HuH-7 (cell line): ENCODE results near the gene AKTIP.
"Not testable (repeated sequence)": the region's sequence is repeated elsewhere in the genome, so short reads cannot be mapped to it uniquely, and the experiment has no call there.

Source experiments
- DNase-seq: peaks from one replicate; pipeline ENCODE4 v3.0.0; 2011; ENCODE audit warnings: low spot score

AKTIP gene

DNA sequence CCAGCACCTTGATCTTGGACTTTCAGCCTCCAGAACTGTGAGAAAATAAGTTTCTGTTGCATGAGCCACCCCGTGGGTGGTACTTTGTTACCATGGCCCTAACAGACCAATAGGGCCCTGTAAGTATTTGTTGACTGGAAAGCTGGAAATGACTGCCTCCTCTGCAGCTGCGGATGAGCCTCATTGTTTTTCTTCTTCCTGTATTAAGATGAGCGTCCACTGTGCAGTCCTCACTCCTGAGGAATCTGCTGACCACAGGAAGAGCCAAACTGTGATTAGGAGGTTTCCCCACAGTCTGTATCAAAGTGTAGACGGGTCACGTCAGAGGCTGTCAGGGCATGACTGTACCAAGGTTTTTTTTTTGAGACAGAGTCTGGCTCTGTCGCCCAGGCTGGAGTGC lies 12.2 kb upstream of the AKTIP start:
- no peak for DNase-seq

DNA sequence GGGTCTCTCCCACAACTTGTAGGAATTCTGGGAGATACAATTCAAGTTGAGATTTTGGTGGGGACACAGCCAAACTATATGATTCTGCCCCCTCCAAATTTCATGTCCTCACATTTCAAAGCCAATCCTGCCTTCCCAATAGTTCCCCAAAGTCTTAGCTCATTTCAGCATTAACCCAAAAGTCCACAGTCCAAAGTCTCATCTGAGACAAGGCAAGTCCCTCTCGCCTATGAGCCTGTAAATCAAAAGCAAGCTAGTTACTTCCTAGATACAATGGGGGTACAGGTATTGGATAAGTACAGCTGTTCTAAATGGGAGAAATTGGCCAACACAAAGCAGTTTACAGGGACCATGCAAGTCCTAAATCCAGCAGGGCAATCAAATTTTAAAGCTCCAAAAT lies 9.8 kb upstream of the AKTIP start:
- DNase-seq = not testable (repeated sequence)

DNA sequence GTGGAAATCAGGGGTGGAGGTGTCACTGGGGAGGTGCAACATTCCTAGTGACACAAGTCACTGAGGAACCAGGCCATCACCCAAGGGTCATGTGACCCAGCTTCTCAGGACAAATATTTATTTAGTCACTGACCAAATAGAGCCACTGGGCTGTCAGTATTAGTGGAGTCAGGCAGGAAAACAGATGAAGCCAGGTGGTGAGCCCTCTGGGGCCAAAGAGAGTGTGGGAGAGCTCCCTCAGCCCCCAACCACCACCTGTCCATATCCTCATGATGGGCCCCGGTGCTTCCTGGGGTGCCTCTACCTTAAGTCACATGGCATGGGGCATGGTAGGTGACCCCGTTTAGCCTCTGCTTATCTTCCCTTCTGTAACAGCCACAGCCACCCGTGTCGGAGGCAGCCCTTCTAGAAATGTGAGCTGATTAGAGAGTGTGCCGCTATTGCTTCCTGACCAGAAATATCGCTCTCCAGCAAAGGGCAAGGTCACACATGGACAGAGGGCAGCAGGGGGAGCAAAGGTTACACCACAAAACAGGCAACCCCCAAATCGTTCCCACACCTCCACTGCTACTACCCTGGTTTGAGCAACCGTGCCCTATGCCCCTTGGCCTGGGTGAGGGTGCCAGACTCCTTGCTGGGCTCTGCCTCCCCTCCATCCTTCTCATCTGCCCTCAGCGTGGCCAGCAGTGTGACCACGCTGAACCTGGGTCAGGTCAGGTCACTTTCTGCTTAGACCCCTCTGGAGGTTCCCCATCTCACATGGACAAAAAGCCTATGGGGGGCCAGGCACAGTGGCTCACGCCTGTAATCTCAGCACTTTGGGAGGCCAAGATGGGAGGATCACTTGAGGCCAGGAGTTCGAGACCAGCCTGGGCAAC lies 8.6 kb upstream of the AKTIP start:
- peak; percentile 46 for DNase-seq

DNA sequence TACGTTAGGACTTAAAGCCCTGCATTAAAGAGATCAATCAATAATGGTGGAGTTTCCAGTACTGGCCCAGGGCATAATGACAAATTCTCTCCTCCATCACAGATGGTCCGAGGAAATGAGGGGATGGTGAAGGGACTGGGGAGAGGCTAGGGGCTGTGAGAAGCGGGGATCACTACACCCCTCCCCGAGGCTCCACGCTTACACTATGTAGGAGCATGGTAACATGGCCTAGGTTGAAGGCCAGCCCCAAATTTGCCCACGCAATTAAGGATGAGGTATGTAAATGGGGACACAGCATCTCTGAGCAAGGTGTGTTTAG lies 8.0 kb upstream of the AKTIP start:
- no peak for DNase-seq

DNA sequence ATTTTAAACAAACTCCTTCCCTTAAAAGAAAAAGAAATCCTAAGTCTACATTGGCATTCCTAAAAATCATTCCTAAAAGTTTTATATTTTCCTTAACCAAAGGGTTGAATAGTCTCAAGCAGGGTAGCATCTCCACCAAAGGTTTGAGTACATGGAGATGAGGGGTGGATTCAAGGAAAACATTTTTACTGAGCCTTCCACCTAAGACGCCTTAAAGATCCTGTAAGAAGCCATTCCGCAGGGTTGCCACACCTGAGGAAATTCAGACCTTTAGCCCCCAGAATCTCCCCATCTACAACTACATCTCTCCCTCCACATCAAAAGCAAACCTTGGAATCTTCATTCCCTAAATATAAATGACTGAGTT lies 7.7 kb upstream of the AKTIP start:
- no peak for DNase-seq

DNA sequence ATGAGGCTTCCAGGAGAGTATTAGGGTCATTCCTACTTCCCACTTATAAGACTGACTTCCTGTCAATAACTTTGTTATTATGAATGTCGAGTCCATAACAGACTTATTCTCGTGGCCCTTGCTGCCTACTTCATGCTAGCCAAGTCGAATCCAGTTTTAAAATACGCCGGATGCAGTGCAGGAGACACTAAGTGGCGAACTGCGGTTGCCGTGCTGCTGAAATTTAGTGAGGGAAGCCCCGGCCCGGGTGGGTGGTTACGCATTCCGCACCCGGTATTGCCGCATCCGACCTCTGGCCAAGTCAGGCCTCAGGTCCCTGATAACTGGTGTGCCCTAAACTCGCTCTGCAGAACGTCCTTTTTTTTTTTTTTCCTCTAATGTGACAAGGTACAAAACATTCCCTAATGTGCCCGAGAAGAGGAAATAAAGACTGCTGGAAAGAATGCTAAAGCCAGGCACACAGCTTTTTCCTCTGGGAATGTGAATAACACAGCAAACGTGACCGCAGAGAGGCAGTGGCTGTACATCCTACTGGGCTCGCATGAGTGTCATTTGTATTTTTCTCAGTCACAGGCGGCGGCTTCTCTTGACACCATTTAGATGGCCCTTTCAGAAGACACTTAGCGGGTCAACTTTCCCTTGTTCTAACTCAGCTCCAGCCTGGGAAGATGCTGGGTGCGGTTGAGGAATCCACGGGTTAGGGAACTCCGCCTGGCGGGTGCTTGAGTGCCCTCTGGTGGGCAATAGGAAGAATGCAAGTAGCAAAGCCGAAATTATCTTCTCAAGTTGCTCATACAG lies 7.1 kb upstream of the AKTIP start:
- peak; percentile 55 for DNase-seq

DNA sequence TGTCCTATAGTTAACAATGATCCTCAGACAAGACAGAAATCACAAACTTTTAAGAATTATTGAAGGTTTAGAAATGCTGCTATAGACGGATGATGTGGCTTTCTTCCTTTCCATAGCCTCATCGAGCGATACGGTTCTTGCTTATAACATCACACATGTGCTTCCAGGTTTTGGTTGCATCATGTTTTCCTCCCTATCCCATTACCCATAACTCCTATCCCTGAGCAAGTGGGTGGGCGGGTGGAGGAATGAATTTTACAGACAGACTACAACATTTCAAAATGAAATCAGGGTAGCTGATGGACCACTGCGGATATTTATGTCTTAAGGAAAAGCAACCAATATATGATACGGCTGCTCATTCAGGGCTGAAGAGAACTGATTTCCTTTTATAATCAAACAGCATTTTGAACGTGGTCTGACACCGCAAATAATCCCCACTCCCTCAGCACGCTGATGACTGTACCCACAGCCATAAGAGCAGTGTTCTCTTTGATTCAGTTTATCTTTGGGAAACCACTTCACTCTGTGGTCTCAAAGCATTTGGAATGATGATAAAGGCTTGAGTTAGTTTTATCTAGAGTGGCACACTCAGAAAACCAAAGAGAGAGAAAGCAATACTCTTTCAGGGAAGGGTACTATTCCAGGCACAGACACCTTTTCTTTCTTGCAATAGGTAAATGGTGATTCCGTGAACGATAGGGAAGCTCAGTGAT lies 4.6 kb upstream of the AKTIP start:
- DNase-seq = no peak

DNA sequence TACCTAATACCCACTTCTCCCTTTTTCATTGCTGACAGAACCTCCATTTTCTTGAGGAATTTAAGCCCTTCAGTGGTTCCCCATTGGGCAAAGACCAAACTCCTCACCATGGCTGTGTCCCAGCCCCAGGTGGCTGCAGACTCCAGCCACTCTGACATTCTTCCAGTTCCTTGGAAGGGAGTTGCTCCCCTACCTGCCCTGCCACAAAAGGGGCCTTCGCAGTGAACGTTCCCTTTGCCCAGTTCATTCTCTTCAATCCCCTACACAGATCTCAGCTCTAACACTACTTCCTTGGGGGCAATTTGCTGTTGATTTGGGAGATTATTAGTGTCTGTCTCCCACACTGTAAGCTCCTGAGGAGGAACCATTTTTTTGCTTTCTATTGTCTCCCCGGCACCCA lies 3.2 kb upstream of the AKTIP start:
- no peak for DNase-seq

DNA sequence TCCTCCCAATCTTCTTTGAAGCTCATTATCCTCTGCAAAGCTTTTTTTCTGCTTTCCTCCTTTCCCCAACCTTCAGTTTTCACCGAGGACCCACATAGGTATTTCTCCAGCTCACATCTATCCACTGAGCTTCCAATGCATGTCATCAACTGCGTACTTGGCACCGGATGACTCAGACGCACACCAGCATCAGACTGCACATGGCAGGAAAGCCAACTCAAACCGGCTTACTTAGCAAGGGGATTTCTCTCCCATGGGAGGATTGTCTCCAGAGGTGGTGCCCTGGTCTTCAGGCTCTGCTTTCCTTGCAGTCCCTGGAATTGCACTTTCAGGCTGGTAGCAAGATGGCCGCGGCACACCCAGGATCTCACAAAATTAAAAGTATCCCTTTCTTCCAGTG lies 1.7 kb upstream of the AKTIP start:
- no peak for DNase-seq

DNA sequence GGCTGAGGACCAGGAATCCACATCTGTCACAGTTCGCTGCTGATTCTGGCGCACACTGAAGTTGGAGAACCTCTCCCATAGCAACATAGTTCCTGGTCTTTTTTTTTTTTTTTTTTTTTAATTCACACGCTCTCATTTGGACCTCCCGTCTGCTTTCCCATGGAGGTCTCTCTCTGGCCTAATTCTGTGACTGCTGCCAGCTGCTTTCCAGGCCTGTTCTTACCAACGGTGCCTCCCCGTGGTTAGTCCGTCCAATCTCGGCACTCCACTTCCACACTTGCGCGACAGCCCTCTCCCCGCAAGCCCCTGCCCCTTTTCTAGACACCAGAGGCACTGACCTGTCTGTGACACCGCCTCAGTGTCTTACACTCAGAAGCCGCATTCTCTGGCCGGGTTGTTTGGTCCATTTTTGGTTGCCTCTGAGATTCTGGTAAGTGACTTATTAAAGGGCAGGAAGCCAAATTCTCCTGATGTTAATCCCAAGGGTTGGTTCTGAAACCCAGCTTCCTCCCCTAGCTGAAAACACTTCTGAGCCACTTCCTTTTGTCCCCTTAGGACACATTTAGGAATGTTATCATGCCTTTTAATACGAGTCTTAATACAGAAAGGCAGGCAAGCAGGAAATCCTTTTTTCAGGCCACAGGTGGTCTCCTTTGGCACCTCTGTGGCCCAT lies 1.1 kb upstream of the AKTIP start:
- no peak for DNase-seq

DNA sequence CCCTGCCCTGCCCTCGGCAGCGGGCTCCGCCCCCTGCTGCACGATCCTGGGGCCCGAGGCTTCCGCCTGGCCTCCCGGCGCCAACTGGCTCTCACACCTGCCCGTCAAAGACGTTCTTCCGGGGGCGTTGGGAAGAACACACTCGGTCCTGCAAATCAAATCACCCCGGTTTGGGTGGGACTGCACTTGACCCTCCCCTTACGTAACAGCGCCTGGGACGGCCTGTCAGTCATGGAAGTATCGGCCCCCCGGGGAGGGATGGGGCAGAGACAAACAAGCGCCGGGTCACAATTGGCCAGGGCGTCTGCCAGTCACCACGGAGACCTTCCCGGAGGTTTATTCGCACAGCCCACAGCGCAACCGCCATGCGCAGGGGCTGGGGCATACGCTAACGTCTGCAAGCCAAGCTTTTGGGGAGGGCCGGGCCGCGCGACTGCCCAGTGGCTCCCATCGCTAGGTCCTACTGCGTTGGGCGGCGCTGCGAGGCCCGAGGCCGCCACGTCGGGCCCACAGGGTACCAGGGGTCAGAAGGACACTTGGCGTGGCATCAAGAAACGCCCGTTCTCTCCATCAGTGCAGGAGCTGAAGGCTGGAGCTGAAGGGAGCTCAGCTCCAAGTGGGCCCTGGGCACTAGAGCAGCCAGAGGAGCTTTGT lies 388 bp upstream of the AKTIP start:
- DNase-seq = peak; percentile 94

DNA sequence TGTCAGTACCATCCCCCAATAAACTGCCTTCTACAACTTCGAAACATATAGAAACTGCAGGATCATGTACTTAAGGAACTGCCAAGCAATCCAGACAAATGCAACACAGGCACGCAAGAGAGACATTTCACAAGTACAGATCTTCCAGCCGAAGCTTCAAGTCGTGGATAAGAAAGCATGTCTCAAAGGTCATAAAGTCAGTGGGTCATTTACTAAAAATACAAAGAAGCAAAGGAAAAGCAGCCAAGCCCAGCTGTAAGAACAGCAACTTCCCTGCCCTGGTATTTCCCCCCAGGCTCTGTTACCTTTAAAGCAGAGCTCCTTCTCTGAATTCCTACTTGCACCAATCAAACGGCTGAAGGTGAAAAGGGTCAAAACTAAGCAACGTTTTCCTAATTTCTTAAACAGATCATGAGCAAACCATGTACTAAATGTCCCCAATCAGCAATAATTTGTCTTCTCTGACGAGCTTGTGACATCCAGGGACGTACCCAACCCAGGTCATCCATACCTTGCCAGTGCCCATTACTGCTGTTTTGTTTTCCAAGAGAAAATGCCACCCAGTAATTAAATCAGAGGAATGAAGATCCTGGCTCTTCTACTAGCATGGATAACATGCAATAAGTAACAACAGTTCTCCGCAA lies 1.7 kb downstream of the AKTIP start:
- DNase-seq = no peak

DNA sequence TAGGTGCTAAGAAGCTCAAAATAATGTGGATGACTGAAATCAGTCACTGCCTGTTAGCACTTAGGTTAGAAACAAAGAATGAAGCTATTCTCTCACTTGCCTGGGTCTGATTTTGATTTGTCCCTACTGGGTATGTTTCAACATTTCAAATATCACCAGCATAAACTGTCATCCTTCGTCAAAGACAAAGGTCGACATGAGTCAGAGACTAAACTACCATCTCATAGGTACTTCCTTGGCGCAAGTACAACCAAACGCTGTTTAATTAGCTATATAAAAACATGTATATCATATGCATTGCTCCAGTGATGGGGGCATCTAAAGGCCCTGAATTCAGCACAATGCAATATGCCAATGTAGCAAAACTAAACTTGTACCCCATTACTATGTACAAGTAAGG lies 4.0 kb downstream of the AKTIP start:
- no peak for DNase-seq

DNA sequence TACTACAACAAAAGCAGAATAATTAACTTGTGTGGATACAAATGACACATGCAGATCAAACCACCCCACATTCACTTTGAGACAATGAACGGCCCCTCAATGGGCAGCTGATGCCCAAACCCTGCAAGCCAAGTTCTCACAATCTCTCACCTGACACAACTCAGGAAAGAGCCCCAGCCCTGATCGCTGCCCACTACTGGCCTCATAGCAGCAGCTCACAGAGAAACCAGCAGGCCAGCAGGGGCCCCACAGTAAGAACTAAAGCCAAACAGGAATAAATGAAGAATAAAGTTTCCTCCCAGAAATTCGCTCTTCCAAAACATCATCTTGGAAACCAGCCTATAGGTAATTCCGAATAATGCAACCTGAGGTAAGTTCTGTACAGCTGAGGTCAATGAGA lies 7.7 kb downstream of the AKTIP start:
- DNase-seq = no peak

DNA sequence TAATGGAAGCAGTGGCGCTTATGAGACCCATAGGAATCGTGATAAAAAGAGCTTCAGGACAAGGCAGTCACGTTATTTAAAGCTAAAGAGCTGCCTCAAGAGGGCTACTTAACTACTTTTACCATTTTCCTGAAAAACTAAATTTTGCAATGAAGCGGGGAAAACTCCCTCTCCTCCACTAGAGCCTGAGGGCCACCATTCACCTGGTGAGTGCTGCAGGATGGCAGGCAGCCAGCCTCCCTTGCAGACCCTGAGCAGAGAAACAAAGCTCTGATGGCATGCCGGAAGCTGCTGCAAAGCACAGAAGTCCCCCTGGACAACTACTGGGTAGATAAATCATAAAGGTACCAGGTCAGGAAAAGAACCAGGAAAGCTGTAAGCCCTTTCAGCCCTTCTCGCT lies 8.4 kb downstream of the AKTIP start:
- DNase-seq = no peak

DNA sequence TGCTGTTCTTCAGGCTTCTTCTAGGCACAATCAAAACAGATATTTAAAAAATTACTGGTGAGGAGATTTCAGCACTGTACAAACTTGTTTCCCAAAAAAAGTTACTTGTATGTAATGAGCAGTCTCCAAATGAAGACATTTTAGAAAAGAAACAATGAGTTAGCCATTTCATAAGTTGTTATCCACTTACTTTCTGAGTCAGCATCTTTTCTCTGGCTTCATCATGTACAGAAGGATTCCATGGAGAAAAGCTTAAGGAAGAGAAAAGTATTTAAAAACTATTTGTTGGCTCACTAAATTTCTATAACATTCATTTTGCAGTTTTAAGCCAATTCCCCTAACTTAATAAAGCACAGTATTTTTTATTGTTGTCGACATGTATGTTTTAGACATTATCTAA lies 10.5 kb downstream of the AKTIP start:
- no peak for DNase-seq

DNA sequence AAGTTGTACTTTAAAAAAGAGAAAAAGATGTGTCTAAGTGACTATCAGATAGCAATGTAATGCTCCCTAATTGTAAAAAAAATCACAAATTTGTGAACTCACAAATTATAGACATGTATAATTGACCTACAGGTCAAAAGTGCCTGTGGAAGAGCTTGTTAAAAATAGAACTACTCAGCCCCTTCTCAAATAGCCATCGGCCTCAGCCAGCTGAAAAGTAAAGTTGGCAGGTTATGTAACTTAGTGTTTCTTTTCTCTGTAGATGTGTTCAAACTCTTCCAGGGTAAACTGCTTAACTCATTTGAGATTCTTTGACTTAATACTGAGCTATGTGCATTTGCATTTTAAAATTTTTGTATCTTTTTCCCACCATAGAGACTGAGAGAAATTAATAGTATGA lies 13.3 kb downstream of the AKTIP start:
- DNase-seq = no peak

DNA sequence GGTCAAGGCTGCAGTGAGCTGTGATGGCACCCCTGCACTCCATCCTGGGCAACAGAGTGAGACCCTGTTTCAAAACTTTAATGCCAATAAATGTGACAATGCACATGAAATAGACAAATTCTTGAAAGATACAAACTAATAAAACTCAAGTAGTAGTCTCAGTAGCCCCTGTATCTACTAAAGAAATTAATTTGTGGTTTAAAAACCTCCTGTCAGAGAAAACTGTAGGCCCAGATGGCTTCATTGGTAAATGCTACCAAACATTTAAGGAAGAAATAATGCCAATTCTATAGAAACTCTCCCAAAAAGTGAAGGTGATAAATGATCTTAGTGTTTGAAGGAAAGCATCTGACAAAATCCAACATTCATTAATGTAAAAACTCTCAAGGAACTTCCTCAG lies 16.8 kb downstream of the AKTIP start:
- DNase-seq = no peak

DNA sequence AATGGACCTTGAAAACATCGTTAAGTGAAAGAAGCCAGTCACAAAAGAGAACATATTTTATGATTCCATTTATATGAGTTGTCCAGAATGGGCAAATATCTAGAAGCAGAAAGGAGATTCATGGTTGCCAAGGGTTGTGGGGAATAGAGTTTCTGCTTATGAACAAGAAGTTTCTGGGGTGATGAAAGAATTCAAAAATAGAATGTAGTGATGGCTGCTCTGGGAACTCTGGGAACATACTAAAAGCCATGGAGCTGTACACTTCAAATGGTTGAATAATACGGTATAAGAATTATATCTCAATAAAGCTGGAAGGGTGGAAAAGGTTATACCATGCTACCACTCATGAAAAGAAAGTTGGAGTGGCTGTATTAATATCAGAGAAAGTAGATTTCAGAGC lies 18.5 kb downstream of the AKTIP start:
- DNase-seq = no peak

DNA sequence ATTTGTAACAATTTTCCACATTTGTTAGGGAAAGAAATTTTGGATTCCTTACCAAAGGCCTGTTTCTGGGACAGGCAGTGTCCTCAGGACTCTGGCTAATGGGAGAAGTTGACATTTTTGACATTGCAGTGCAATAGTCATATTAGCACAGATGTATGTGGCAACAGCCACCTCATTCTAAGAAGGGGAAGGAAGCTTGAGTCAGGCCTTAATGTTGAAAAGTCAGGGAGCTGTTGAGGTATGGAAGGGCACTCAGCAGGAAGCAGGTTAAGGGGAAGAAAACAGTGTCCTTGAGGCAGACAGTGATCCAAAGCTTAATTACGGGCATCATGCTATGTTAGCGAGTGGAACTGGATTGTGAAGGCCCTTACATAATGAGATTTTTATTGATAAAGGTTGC lies 20.9 kb downstream of the AKTIP start:
- no peak for DNase-seq

DNA sequence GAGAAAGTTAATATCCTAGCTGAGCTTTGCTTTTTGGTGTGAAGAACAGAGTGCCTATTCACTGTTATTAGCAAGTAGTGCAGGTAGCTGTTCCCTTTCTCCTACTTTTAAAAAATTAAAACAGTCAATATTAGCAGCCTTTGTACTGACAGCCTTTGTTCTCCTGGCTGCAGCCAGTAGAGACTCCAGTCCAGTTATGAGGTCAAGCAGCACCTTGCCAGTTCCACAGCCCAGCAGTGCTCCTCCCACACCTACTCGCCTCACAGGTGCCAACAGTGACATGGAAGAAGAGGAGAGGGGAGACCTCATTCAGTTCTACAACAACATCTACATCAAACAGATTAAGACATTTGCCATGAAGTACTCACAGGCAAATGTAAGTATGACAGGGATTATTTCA lies 22.6 kb downstream of the AKTIP start:
- DNase-seq = no peak

DNA sequence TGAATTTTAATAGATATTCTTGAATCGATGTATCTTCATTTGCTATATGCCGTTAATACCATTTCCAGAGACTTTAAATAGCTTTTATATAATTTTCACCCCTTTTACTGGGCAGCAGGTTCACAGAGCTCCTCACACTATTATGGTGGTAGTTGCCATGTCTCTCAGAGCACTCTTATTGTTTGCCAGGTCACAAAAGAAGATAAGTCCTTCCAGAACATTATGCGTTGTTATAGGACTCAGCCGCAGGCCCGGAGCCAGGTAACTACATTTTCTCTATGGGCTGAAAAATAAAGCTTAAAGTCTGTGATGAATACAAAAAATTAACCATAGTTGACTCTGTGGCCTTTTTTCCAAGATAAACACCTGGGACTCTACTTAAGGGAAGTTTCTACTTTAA lies 24.0 kb downstream of the AKTIP start:
- DNase-seq = no peak
